SH-SY5Y (cell line): ENCODE measurements around the gene MICAL2.

ENCODE experiments used
- GATA2 ChIP-seq: IDR thresholded peaks from 2 replicates; pipeline ENCODE4 v1.6.1; 2011; ENCODE audit warnings: mild to moderate bottlenecking, low read depth, low read length
- GATA3 ChIP-seq: IDR thresholded peaks from 2 replicates; pipeline ENCODE4 v1.6.1; 2011; ENCODE audit warnings: low read depth, mild to moderate bottlenecking, low read length, moderate library complexity

- no peak for TF ChIP-seq GATA2
- no peak for TF ChIP-seq GATA3
Observed at GRCh38 chr11:12279672-12280108, 169.3 kb downstream of the MICAL2 start.
